ENCODE data around the gene DAO. TPM values are rescaled to one million over a fixed set of nuclear protein-coding genes. Genes with fewer than 3 reads are reported as not detected.
"Not testable (repeated sequence)": the region's sequence is repeated elsewhere in the genome, so short reads cannot be mapped to it uniquely, and the experiment has no call there.

Gene DAO
- total RNA-seq, 1 donor: not detected

- H3K27me3 ChIP-seq (ENCODE audit: insufficient read depth, low read length): no peaks in the 10 kb centered on the region
- H3K4me1 ChIP-seq (ENCODE audit: insufficient read depth, low read length): peaks cover 72% of the 10 kb centered on the region
- H3K9me3 ChIP-seq (ENCODE audit: low read depth, low read length): no peaks in the 10 kb centered on the region
- H3K4me3 ChIP-seq (ENCODE audit: low read length): peak overlapping the region; percentile 61
Measured at GRCh38 chr12:108856428-108857157, 23.3 kb upstream of the DAO start.

GRCh38 chr12:108857158-108857407 lies 22.8 kb upstream of the DAO start:
- Histone ChIP-seq H3K4me3 (ENCODE audit: low read length) (peak overlapping the region; percentile 61), H3K4me1 (ENCODE audit: insufficient read depth, low read length) (peaks cover 77% of the 10 kb centered on the region), H3K9me3 (ENCODE audit: low read depth, low read length) (no peaks in the 10 kb centered on the region), H3K27me3 (ENCODE audit: insufficient read depth, low read length) (no peaks in the 10 kb centered on the region)

- Histone ChIP-seq H3K4me1 (ENCODE audit: insufficient read depth, low read length) (peaks cover 88% of the 10 kb centered on the region), H3K4me3 (ENCODE audit: low read length) (peak overlapping the region; percentile 53), H3K27me3 (ENCODE audit: insufficient read depth, low read length) (no peaks in the 10 kb centered on the region), H3K9me3 (ENCODE audit: low read depth, low read length) (no peaks in the 10 kb centered on the region)
Measured at GRCh38 chr12:108858311-108859074, 21.4 kb upstream of the DAO start.

GRCh38 chr12:108859141-108859922 lies 20.6 kb upstream of the DAO start:
- not testable (repeated sequence) for H3K27me3 ChIP-seq (ENCODE audit: insufficient read depth, low read length); H3K4me3 ChIP-seq (ENCODE audit: low read length); H3K9me3 ChIP-seq (ENCODE audit: low read depth, low read length)
- peaks cover 80% of the 10 kb centered on the region for H3K4me1 ChIP-seq (ENCODE audit: insufficient read depth, low read length)

- H3K4me1 ChIP-seq (ENCODE audit: insufficient read depth, low read length): peaks cover 74% of the 10 kb centered on the region
- no peaks in the 10 kb centered on the region for H3K27me3 ChIP-seq (ENCODE audit: insufficient read depth, low read length)
- no peaks in the 10 kb centered on the region for H3K9me3 ChIP-seq (ENCODE audit: low read depth, low read length)
- no peak overlapping the region for H3K4me3 ChIP-seq (ENCODE audit: low read length)
Measured at GRCh38 chr12:108859923-108860291, 20.0 kb upstream of the DAO start.

- H3K9me3 ChIP-seq (ENCODE audit: low read depth, low read length): no peaks in the 10 kb centered on the region
- H3K4me1 ChIP-seq (ENCODE audit: insufficient read depth, low read length): peaks cover 69% of the 10 kb centered on the region
- no peak overlapping the region for H3K4me3 ChIP-seq (ENCODE audit: low read length)
- H3K27me3 ChIP-seq (ENCODE audit: insufficient read depth, low read length): no peaks in the 10 kb centered on the region
Measured at GRCh38 chr12:108860443-108860842, 19.4 kb upstream of the DAO start.

- Histone ChIP-seq H3K9me3 (ENCODE audit: low read depth, low read length) (no peaks in the 10 kb centered on the region), H3K4me1 (ENCODE audit: insufficient read depth, low read length) (peaks cover 53% of the 10 kb centered on the region), H3K4me3 (ENCODE audit: low read length) (no peak overlapping the region), H3K27me3 (ENCODE audit: insufficient read depth, low read length) (no peaks in the 10 kb centered on the region)
Measured at GRCh38 chr12:108861878-108862587, 17.9 kb upstream of the DAO start.

GRCh38 chr12:108862588-108862959 lies 17.3 kb upstream of the DAO start:
- no peaks in the 10 kb centered on the region for H3K9me3 ChIP-seq (ENCODE audit: low read depth, low read length)
- H3K27me3 ChIP-seq (ENCODE audit: insufficient read depth, low read length): no peaks in the 10 kb centered on the region
- H3K4me1 ChIP-seq (ENCODE audit: insufficient read depth, low read length): peaks cover 53% of the 10 kb centered on the region
- no peak overlapping the region for H3K4me3 ChIP-seq (ENCODE audit: low read length)

GRCh38 chr12:108865169-108865568 lies 14.7 kb upstream of the DAO start:
- no peaks in the 10 kb centered on the region for H3K27me3 ChIP-seq (ENCODE audit: insufficient read depth, low read length)
- H3K4me3 ChIP-seq (ENCODE audit: low read length): no peak overlapping the region
- H3K4me1 ChIP-seq (ENCODE audit: insufficient read depth, low read length): peaks cover 33% of the 10 kb centered on the region
- no peaks in the 10 kb centered on the region for H3K9me3 ChIP-seq (ENCODE audit: low read depth, low read length)

GRCh38 chr12:108866083-108866482 lies 13.8 kb upstream of the DAO start:
- not testable (repeated sequence) for H3K4me3 ChIP-seq (ENCODE audit: low read length); H3K9me3 ChIP-seq (ENCODE audit: low read depth, low read length); H3K27me3 ChIP-seq (ENCODE audit: insufficient read depth, low read length)
- H3K4me1 ChIP-seq (ENCODE audit: insufficient read depth, low read length): peaks cover 23% of the 10 kb centered on the region

- Histone ChIP-seq H3K4me3 (ENCODE audit: low read length) (no peak overlapping the region), H3K9me3 (ENCODE audit: low read depth, low read length) (no peaks in the 10 kb centered on the region), H3K27me3 (ENCODE audit: insufficient read depth, low read length) (no peaks in the 10 kb centered on the region), H3K4me1 (ENCODE audit: insufficient read depth, low read length) (no peaks in the 10 kb centered on the region)
Measured at GRCh38 chr12:108868781-108869180, 11.1 kb upstream of the DAO start.

- Histone ChIP-seq H3K4me3 (ENCODE audit: low read length) (no peak overlapping the region), H3K9me3 (ENCODE audit: low read depth, low read length) (no peaks in the 10 kb centered on the region), H3K27me3 (ENCODE audit: insufficient read depth, low read length) (no peaks in the 10 kb centered on the region), H3K4me1 (ENCODE audit: insufficient read depth, low read length) (no peaks in the 10 kb centered on the region)
Measured at GRCh38 chr12:108875280-108875679, 4.6 kb upstream of the DAO start.

GRCh38 chr12:108875682-108876361 lies 4.1 kb upstream of the DAO start:
- Histone ChIP-seq H3K27me3 (ENCODE audit: insufficient read depth, low read length) (no peaks in the 10 kb centered on the region), H3K4me1 (ENCODE audit: insufficient read depth, low read length) (no peaks in the 10 kb centered on the region), H3K4me3 (ENCODE audit: low read length) (no peak overlapping the region), H3K9me3 (ENCODE audit: low read depth, low read length) (no peaks in the 10 kb centered on the region)

- Histone ChIP-seq H3K4me3 (ENCODE audit: low read length) (no peak overlapping the region), H3K4me1 (ENCODE audit: insufficient read depth, low read length) (no peaks in the 10 kb centered on the region), H3K9me3 (ENCODE audit: low read depth, low read length) (no peaks in the 10 kb centered on the region), H3K27me3 (ENCODE audit: insufficient read depth, low read length) (no peaks in the 10 kb centered on the region)
Measured at GRCh38 chr12:108876550-108876949, 3.3 kb upstream of the DAO start.

Measured in mononuclear cell (primary cell).